ENCODE data around the gene KCNB1. TPM values are rescaled to one million over a fixed set of nuclear protein-coding genes. Genes with fewer than 3 reads are reported as not detected.

The KCNB1 gene
- polyA plus RNA-seq, 1 donor from 2014 or later = 3.6 TPM

DNA sequence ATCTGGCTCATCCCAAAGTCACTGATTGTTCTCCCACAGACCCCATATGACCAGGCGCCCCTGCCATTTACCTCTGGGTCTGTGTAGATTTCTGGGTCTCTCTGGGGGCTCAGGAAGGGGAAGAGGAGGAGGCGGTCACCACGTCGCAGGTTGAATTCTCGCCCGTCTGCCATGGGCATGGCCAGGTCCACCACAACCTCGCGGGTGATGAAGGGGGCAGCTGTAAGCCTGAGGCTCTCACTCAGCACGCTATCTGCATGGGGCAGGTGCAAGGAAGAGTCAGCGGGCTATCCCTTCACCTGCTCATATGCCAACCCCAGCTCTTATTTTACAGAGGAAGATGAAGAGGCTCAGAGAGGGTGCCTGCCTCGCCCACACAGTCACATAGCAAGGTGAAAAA is 30.5 kb upstream of the KCNB1 start:
- no peaks in the 10 kb centered on the region for H3K27me3 ChIP-seq (ENCODE audit: insufficient read depth, low read depth, low read length)
- TF ChIP-seq POLR2AphosphoS5 (IDR thresholded peaks at IDR 0.05) (no peak), RAD21 (conservative IDR thresholded peaks at IDR 0.05) (no peak), SMC3 (conservative IDR thresholded peaks at IDR 0.05; ENCODE audit: poor library complexity) (no peak), TAF1 (IDR thresholded peaks at IDR 0.05; ENCODE audit: low read depth) (no peak), MXI1 (conservative IDR thresholded peaks at IDR 0.05; ENCODE audit: poor library complexity, severe bottlenecking) (no peak), EZH2 (IDR thresholded peaks at IDR 0.05; ENCODE audit: borderline replicate concordance, insufficient read depth, low read length, poor library complexity, severe bottlenecking) (no peak), EP300 (conservative IDR thresholded peaks at IDR 0.05; ENCODE audit: poor library complexity, severe bottlenecking) (no peak)
- TF ChIP-seq, protein P1, sequence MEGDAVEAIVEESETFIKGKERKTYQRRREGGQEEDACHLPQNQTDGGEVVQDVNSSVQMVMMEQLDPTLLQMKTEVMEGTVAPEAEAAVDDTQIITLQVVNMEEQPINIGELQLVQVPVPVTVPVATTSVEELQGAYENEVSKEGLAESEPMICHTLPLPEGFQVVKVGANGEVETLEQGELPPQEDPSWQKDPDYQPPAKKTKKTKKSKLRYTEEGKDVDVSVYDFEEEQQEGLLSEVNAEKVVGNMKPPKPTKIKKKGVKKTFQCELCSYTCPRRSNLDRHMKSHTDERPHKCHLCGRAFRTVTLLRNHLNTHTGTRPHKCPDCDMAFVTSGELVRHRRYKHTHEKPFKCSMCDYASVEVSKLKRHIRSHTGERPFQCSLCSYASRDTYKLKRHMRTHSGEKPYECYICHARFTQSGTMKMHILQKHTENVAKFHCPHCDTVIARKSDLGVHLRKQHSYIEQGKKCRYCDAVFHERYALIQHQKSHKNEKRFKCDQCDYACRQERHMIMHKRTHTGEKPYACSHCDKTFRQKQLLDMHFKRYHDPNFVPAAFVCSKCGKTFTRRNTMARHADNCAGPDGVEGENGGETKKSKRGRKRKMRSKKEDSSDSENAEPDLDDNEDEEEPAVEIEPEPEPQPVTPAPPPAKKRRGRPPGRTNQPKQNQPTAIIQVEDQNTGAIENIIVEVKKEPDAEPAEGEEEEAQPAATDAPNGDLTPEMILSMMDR (IDR thresholded peaks at IDR 0.05; ENCODE audit: poor library complexity, severe bottlenecking) = no peak
- TF ChIP-seq, protein P2, sequence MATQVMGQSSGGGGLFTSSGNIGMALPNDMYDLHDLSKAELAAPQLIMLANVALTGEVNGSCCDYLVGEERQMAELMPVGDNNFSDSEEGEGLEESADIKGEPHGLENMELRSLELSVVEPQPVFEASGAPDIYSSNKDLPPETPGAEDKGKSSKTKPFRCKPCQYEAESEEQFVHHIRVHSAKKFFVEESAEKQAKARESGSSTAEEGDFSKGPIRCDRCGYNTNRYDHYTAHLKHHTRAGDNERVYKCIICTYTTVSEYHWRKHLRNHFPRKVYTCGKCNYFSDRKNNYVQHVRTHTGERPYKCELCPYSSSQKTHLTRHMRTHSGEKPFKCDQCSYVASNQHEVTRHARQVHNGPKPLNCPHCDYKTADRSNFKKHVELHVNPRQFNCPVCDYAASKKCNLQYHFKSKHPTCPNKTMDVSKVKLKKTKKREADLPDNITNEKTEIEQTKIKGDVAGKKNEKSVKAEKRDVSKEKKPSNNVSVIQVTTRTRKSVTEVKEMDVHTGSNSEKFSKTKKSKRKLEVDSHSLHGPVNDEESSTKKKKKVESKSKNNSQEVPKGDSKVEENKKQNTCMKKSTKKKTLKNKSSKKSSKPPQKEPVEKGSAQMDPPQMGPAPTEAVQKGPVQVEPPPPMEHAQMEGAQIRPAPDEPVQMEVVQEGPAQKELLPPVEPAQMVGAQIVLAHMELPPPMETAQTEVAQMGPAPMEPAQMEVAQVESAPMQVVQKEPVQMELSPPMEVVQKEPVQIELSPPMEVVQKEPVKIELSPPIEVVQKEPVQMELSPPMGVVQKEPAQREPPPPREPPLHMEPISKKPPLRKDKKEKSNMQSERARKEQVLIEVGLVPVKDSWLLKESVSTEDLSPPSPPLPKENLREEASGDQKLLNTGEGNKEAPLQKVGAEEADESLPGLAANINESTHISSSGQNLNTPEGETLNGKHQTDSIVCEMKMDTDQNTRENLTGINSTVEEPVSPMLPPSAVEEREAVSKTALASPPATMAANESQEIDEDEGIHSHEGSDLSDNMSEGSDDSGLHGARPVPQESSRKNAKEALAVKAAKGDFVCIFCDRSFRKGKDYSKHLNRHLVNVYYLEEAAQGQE (IDR thresholded peaks at IDR 0.05; ENCODE audit: borderline replicate concordance) = no peak

DNA sequence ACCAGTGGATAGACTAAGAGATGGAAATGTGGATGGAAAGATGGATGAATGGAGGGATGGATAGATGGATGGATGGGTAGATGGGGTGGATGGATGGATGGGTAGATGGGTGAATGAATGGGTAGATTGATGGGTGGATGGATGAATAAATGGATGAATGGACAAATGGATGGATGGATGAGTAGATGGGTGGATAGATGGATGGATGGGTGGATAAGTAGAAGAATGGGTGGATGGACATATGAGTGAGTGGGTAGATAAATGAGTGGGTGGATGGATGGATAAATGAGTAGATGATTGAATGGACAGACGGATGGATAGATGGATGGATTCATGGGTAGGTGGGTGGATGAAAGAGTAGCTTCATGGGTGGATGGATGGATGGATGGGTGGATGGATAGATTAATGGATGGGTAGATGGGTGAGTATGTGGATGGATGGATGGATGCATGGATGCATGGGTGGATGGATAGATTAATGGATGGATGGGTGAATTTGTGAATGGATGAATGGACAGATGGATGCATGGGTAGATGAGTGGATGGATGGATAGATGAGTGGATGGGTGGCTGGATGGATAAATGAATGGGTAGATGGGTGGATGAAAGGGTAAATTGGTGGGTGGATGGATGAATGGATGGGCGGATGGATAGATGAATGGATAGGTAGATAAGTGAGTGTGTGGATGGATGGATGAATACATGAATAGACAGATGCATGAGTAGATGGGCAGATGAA is 29.5 kb upstream of the KCNB1 start:
- no peak overlapping the region for H3K9ac ChIP-seq (ENCODE audit: low read length)
- H4K20me1 ChIP-seq (ENCODE audit: insufficient read depth) = no peaks in the 10 kb centered on the region
- H3K36me3 ChIP-seq (ENCODE audit: insufficient read depth, low read length) = no peaks in the 10 kb centered on the region
- H3K9me2 ChIP-seq (ENCODE audit: insufficient read depth, low read length) = no peaks in the 10 kb centered on the region
- H3K27ac ChIP-seq (ENCODE audit: low read length) = no peak overlapping the region
- H3F3A ChIP-seq (ENCODE audit: insufficient read depth, low read length, poor library complexity, severe bottlenecking) = no peaks in the 10 kb centered on the region
- H3K27me3 ChIP-seq (ENCODE audit: insufficient read depth, low read depth, low read length) = no peaks in the 10 kb centered on the region
- TF ChIP-seq MXI1 (conservative IDR thresholded peaks at IDR 0.05; ENCODE audit: poor library complexity, severe bottlenecking) (no peak), RAD21 (conservative IDR thresholded peaks at IDR 0.05) (no peak), POLR2AphosphoS5 (IDR thresholded peaks at IDR 0.05) (no peak), TAF1 (IDR thresholded peaks at IDR 0.05; ENCODE audit: low read depth) (no peak), EZH2 (IDR thresholded peaks at IDR 0.05; ENCODE audit: borderline replicate concordance, insufficient read depth, low read length, poor library complexity, severe bottlenecking) (no peak), SMC3 (conservative IDR thresholded peaks at IDR 0.05; ENCODE audit: poor library complexity) (no peak), EP300 (conservative IDR thresholded peaks at IDR 0.05; ENCODE audit: poor library complexity, severe bottlenecking) (no peak)
- TF ChIP-seq, protein P2 (IDR thresholded peaks at IDR 0.05; ENCODE audit: borderline replicate concordance) = no peak
- H3K79me2 ChIP-seq (replicated peaks; ENCODE audit: insufficient read depth, low read length) = no peaks in the 10 kb centered on the region
- no peak overlapping the region for H3K4me3 ChIP-seq (ENCODE audit: low read length)
- no peaks in the 10 kb centered on the region for H3K9me3 ChIP-seq (ENCODE audit: low read length)
- H2AFZ ChIP-seq (ENCODE audit: low read depth, low read length) = no peak overlapping the region
- no peak overlapping the region for H3K4me2 ChIP-seq (ENCODE audit: low read length)

More for the DNA sequence above, 30.5 kb upstream of the KCNB1 start:
- no peaks in the 10 kb centered on the region for H3K36me3 ChIP-seq (ENCODE audit: insufficient read depth, low read length)
- no peak overlapping the region for H3K4me3 ChIP-seq (ENCODE audit: low read length)
- H2AFZ ChIP-seq (ENCODE audit: low read depth, low read length) = no peak overlapping the region
- no peaks in the 10 kb centered on the region for H3K9me3 ChIP-seq (ENCODE audit: low read length)
- no peaks in the 10 kb centered on the region for H3K79me2 ChIP-seq (replicated peaks; ENCODE audit: insufficient read depth, low read length)
- no peaks in the 10 kb centered on the region for H3F3A ChIP-seq (ENCODE audit: insufficient read depth, low read length, poor library complexity, severe bottlenecking)
- no peaks in the 10 kb centered on the region for H3K9me2 ChIP-seq (ENCODE audit: insufficient read depth, low read length)
- H3K27ac ChIP-seq (ENCODE audit: low read length) = no peak overlapping the region
- H3K4me2 ChIP-seq (ENCODE audit: low read length) = no peak overlapping the region
- H3K9ac ChIP-seq (ENCODE audit: low read length) = no peak overlapping the region
- H4K20me1 ChIP-seq (ENCODE audit: insufficient read depth) = no peaks in the 10 kb centered on the region
